ENCODE results near the gene BFSP2.

DNA sequence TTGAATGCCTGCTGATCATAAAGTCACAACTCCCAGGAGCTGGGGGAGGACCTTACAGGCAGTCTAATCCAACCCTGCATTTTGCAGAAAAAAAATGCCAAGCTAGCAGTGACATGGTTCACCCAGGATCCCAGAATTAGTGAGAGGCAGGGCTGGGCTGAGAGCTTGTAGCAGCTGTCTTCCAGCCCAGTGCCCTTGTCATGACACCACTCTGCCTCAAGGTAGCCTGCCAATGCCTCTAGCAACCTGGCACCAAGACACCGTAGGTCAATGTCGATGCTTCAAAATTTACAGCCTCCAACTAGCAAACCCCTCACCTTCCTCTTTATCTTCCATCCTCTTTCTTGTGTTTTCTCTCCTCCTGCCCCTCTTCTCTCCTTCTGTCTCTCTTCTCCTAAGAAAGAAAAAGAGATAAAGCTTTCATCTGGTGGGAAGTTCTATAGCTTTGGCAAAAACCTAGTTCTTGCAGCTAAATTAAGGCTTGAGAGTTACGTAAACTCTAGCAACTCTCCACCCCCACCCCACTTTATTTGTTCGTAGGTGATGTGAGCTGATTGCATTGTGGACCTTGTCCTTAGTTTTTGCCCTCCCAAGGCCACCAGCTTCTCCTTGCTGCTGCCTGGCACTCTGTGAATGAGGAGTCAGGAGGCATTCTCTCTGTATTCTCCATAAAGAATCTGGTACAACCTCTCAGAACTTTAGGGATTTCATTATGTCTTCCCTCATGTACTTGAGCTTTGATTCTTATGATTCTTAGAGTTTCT, 18.3 kb upstream of the BFSP2 start:
- TF ChIP-seq, protein P1, sequence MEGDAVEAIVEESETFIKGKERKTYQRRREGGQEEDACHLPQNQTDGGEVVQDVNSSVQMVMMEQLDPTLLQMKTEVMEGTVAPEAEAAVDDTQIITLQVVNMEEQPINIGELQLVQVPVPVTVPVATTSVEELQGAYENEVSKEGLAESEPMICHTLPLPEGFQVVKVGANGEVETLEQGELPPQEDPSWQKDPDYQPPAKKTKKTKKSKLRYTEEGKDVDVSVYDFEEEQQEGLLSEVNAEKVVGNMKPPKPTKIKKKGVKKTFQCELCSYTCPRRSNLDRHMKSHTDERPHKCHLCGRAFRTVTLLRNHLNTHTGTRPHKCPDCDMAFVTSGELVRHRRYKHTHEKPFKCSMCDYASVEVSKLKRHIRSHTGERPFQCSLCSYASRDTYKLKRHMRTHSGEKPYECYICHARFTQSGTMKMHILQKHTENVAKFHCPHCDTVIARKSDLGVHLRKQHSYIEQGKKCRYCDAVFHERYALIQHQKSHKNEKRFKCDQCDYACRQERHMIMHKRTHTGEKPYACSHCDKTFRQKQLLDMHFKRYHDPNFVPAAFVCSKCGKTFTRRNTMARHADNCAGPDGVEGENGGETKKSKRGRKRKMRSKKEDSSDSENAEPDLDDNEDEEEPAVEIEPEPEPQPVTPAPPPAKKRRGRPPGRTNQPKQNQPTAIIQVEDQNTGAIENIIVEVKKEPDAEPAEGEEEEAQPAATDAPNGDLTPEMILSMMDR (IDR thresholded peaks at IDR 0.05): no peak
- TF ChIP-seq EZH2 (IDR thresholded peaks at IDR 0.05; ENCODE audit: borderline replicate concordance, insufficient read depth, low read depth, low read length, poor library complexity, severe bottlenecking): no peak
